Measurements from ENCODE around the gene CENPW. TPM values are rescaled to one million over a fixed set of nuclear protein-coding genes. Genes with fewer than 3 reads are reported as not detected.

The CENPW gene
- total RNA-seq, 2 experiments from 2014 or later = 43.3 to 43.5 TPM

- no peak for ATAC-seq (ENCODE audit: low read depth)
- no peaks in the 10 kb centered on the region for H3K36me3 Mint-ChIP-seq
- H3K9me3 Mint-ChIP-seq = peaks cover 18% of the 10 kb centered on the region
- no peaks in the 10 kb centered on the region for H3K4me1 Mint-ChIP-seq
- no peak for DNase-seq
- peaks cover 3% of the 10 kb centered on the region for H3K27me3 Mint-ChIP-seq
- no peak overlapping the region for H3K4me3 Mint-ChIP-seq
- POLR2A ChIA-PET = no interaction called here
- no peak overlapping the region for H3K27ac Mint-ChIP-seq
These were observed 43.3 kb downstream of the CENPW start for GRCh38 chr6:126383203-126383602.

- POLR2A ChIA-PET = no interaction called here
- H3K36me3 Mint-ChIP-seq = no peaks in the 10 kb centered on the region
- peaks cover 18% of the 10 kb centered on the region for H3K9me3 Mint-ChIP-seq
- no peak overlapping the region for H3K27ac Mint-ChIP-seq
- ATAC-seq (ENCODE audit: low read depth) = no peak
- no peak overlapping the region for H3K4me3 Mint-ChIP-seq
- H3K4me1 Mint-ChIP-seq = no peaks in the 10 kb centered on the region
- peaks cover 3% of the 10 kb centered on the region for H3K27me3 Mint-ChIP-seq
- no peak for DNase-seq
These were observed 45.6 kb downstream of the CENPW start for GRCh38 chr6:126385536-126385935.

- H3K4me3 Mint-ChIP-seq = no peak overlapping the region
- ATAC-seq (ENCODE audit: low read depth) (no peak), DNase-seq (no peak)
- POLR2A ChIA-PET = no interaction called here
- H3K4me1 Mint-ChIP-seq = no peaks in the 10 kb centered on the region
- no peaks in the 10 kb centered on the region for H3K36me3 Mint-ChIP-seq
- no peak overlapping the region for H3K27ac Mint-ChIP-seq
- H3K27me3 Mint-ChIP-seq = peaks cover 3% of the 10 kb centered on the region
- peaks cover 16% of the 10 kb centered on the region for H3K9me3 Mint-ChIP-seq
These were observed 48.2 kb downstream of the CENPW start for GRCh38 chr6:126388104-126388598.

- no peaks in the 10 kb centered on the region for H3K36me3 Mint-ChIP-seq
- no peak for ATAC-seq (ENCODE audit: low read depth)
- H3K4me1 Mint-ChIP-seq = no peaks in the 10 kb centered on the region
- H3K4me3 Mint-ChIP-seq = no peak overlapping the region
- H3K27ac Mint-ChIP-seq = no peak overlapping the region
- H3K9me3 Mint-ChIP-seq = no peaks in the 10 kb centered on the region
- DNase-seq = no peak
- POLR2A ChIA-PET = no interaction called here
- H3K27me3 Mint-ChIP-seq = peaks cover 2% of the 10 kb centered on the region
These were observed 56.2 kb downstream of the CENPW start for GRCh38 chr6:126396131-126396530.
